ENCODE data around the gene RIPK3. TPM values are rescaled to one million over a fixed set of nuclear protein-coding genes. Genes with fewer than 3 reads are reported as not detected.

The RIPK3 gene
- total and polyA plus RNA-seq, 12 donors = 1.7 to 7.1 (median 3.5) TPM

DNA sequence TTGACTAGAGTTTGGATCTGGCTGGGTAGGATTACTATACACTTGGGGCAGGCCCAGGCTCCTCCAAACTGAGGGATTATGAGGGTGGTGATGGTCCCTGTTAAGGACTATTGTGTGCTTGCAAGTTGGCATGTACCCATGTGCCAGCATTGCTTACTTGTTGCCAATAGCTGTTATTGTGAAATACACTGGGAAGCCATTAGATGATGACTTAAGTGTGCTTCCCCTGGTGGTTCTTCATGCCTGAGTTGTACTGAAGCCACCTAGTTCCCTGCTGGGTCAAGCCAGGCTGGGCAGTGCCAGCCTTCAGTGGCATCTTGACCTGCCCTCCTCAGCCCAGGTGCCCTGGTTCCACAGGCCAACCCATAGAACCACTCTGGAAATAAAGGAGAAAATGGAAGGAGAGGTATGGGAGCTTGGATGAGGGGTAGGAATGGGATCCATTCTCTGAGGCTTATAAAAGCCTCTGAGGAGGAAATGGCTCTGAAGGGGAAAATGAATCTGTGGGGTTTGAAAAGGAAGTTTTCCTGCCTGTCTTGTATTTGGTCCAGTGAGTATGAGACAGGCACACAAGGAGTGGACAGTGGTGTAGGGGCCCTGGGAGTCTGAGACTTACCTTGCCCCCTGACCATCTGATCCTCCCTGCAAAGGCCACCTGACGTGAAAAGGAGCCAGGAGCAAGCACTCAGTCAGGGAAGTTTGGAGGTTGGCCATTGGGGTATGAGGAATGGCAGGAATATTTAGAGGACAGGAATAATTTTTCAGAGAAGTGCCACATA lies 27.8 kb downstream of the RIPK3 start:
- ATAC-seq (peak in 1 of 8 donors; percentile 3), DNase-seq (no peak)
- intact Hi-C loops (cut with DNase I) = loop anchor here in 1 of 10 donors (5.0 kb wide), 1 partner anchor 300 kb away; no protein-coding TSS in a partner anchor
- Histone ChIP-seq H3K36me3 (peaks cover 0 to 9% (median 0%) of the 10 kb centered on the region in 9 donors), H3K27me3 (peaks cover 0 to 10% (median 0%) of the 10 kb centered on the region in 7 donors), H3K4me3 (peak overlapping the region in 9 of 10 donors; percentile 45 to 71 (median 62)), H3K4me1 (peaks cover 22 to 94% (median 77%) of the 10 kb centered on the region in 9 donors), H3K27ac (peak overlapping the region; percentile 69 to 96 (median 86)), H3K9me3 (no peaks in the 10 kb centered on the region)
- WGBS, 2 donors = 91 to 95% methylated on average over 1 of the region's 1 CpG
- TF ChIP-seq, protein P1, sequence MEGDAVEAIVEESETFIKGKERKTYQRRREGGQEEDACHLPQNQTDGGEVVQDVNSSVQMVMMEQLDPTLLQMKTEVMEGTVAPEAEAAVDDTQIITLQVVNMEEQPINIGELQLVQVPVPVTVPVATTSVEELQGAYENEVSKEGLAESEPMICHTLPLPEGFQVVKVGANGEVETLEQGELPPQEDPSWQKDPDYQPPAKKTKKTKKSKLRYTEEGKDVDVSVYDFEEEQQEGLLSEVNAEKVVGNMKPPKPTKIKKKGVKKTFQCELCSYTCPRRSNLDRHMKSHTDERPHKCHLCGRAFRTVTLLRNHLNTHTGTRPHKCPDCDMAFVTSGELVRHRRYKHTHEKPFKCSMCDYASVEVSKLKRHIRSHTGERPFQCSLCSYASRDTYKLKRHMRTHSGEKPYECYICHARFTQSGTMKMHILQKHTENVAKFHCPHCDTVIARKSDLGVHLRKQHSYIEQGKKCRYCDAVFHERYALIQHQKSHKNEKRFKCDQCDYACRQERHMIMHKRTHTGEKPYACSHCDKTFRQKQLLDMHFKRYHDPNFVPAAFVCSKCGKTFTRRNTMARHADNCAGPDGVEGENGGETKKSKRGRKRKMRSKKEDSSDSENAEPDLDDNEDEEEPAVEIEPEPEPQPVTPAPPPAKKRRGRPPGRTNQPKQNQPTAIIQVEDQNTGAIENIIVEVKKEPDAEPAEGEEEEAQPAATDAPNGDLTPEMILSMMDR (IDR thresholded peaks at IDR 0.05) = no peak

DNA sequence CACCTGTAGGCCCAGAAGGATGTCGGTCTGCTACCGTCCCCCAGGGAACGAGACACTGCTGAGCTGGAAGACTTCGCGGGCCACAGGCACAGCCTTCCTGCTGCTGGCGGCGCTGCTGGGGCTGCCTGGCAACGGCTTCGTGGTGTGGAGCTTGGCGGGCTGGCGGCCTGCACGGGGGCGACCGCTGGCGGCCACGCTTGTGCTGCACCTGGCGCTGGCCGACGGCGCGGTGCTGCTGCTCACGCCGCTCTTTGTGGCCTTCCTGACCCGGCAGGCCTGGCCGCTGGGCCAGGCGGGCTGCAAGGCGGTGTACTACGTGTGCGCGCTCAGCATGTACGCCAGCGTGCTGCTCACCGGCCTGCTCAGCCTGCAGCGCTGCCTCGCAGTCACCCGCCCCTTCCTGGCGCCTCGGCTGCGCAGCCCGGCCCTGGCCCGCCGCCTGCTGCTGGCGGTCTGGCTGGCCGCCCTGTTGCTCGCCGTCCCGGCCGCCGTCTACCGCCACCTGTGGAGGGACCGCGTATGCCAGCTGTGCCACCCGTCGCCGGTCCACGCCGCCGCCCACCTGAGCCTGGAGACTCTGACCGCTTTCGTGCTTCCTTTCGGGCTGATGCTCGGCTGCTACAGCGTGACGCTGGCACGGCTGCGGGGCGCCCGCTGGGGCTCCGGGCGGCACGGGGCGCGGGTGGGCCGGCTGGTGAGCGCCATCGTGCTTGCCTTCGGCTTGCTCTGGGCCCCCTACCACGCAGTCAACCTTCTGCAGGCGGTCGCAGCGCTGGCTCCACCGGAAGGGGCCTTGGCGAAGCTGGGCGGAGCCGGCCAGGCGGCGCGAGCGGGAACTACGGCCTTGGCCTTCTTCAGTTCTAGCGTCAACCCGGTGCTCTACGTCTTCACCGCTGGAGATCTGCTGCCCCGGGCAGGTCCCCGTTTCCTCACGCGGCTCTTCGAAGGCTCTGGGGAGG lies 28.9 kb downstream of the RIPK3 start, which contains the start of gene LTB4R:
Gene LTB4R (plus strand): TSS at position 857 of the 959 bp plus-strand sequence. CDS start 4,150 bp downstream, outside the sequence.
- ATAC-seq = peak; percentile 70 to 91 (median 78)
- intact Hi-C loops (cut with DNase I) = loop anchor here in 1 of 10 donors (5.0 kb wide), 1 partner anchor 299 kb away; no protein-coding TSS in a partner anchor
- Histone ChIP-seq H3K27me3 (no peaks in the 10 kb centered on the region), H3K27ac (peak within 1 kb of the TSS; percentile 69 to 96 (median 86)), H3K4me3 (peak within 1 kb of the TSS; percentile 45 to 71 (median 62)), H3K36me3 (peaks cover 0 to 20% (median 8%) of the 10 kb centered on the region in 9 donors), H3K4me1 (peaks cover 15 to 83% (median 66%) of the 10 kb centered on the region in 9 donors), H3K9me3 (no peaks in the 10 kb centered on the region)
- 6 to 10% methylated on average over 99 of the region's 99 CpGs for WGBS, 2 donors
- TF ChIP-seq, protein P1 (IDR thresholded peaks at IDR 0.05) = peak; percentile 11 to 64 (median 40)
- peak; percentile 63 to 83 for DNase-seq

DNA sequence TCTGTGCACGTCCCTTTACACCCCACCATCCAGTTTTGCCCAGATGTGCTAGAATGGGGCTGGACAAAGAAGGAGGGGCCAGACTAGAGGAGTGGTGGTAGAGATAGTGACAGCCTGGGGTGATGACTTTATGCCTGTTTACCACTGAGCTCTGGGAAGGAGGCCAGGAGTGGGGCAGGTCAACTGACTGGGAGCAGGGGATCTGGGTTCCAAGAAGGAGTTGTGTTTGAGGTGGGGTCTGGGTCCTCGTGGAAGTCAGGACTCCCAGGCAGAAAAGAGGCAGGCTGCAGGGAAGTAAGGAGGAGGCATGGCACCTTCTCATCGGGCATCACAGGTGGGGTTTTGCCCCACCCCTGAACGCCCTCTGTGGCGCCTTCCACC lies 29.5 kb downstream of the RIPK3 start:
- peak overlapping the region; percentile 45 to 71 (median 62) for H3K4me3 ChIP-seq
- TF ChIP-seq, protein P1 (IDR thresholded peaks at IDR 0.05) = no peak
- no peaks in the 10 kb centered on the region for H3K9me3 ChIP-seq
- peak overlapping the region; percentile 69 to 96 (median 86) for H3K27ac ChIP-seq
- ATAC-seq (peak in 1 of 8 donors; percentile 4), DNase-seq (no peak)
- H3K4me1 ChIP-seq = peaks cover 14 to 77% (median 60%) of the 10 kb centered on the region in 9 donors
- intact Hi-C loops (cut with DNase I) = loop anchor here in 1 of 10 donors (5.0 kb wide), 1 partner anchor 298 kb away; no protein-coding TSS in a partner anchor
- H3K27me3 ChIP-seq = no peaks in the 10 kb centered on the region
- H3K36me3 ChIP-seq = peaks cover 0 to 27% (median 14%) of the 10 kb centered on the region in 9 donors
- 37 to 45% methylated on average over 5 of the region's 5 CpGs for WGBS, 2 donors

All from heart right ventricle (tissue), 16 donors.